Measurements from ENCODE around the gene EOLA2.
"Not testable (repeated sequence)": the region's sequence is repeated elsewhere in the genome, so short reads cannot be mapped to it uniquely, and the experiment has no call there.

DNA sequence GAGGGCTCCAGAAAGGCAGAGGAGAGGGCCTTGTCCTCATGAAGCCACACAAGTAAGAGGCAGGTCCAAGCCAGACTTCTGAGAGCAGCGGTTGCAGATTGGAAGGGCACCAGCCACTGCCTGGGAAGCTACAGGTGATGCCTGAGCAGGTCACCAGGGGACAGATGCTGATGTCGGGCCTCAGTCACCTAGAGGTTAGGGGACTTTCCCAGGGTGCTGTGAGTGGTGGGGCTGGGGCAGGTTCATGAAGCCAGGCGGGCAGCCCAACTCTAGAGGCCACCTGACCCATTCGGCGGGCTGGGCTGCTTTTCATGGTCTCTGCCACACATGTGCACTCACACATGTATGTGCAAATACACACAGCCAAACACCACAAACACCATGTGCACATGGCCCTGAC lies 5.3 kb downstream of the EOLA2 start:
- TF ChIP-seq, protein P1, sequence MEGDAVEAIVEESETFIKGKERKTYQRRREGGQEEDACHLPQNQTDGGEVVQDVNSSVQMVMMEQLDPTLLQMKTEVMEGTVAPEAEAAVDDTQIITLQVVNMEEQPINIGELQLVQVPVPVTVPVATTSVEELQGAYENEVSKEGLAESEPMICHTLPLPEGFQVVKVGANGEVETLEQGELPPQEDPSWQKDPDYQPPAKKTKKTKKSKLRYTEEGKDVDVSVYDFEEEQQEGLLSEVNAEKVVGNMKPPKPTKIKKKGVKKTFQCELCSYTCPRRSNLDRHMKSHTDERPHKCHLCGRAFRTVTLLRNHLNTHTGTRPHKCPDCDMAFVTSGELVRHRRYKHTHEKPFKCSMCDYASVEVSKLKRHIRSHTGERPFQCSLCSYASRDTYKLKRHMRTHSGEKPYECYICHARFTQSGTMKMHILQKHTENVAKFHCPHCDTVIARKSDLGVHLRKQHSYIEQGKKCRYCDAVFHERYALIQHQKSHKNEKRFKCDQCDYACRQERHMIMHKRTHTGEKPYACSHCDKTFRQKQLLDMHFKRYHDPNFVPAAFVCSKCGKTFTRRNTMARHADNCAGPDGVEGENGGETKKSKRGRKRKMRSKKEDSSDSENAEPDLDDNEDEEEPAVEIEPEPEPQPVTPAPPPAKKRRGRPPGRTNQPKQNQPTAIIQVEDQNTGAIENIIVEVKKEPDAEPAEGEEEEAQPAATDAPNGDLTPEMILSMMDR (IDR thresholded peaks at IDR 0.05; ENCODE audit: insufficient read depth, low read length) = not testable (repeated sequence)
- TF ChIP-seq POLR2AphosphoS5 (IDR thresholded peaks at IDR 0.05; ENCODE audit: low read depth) = not testable (repeated sequence)
- TF ChIP-seq, protein P2, sequence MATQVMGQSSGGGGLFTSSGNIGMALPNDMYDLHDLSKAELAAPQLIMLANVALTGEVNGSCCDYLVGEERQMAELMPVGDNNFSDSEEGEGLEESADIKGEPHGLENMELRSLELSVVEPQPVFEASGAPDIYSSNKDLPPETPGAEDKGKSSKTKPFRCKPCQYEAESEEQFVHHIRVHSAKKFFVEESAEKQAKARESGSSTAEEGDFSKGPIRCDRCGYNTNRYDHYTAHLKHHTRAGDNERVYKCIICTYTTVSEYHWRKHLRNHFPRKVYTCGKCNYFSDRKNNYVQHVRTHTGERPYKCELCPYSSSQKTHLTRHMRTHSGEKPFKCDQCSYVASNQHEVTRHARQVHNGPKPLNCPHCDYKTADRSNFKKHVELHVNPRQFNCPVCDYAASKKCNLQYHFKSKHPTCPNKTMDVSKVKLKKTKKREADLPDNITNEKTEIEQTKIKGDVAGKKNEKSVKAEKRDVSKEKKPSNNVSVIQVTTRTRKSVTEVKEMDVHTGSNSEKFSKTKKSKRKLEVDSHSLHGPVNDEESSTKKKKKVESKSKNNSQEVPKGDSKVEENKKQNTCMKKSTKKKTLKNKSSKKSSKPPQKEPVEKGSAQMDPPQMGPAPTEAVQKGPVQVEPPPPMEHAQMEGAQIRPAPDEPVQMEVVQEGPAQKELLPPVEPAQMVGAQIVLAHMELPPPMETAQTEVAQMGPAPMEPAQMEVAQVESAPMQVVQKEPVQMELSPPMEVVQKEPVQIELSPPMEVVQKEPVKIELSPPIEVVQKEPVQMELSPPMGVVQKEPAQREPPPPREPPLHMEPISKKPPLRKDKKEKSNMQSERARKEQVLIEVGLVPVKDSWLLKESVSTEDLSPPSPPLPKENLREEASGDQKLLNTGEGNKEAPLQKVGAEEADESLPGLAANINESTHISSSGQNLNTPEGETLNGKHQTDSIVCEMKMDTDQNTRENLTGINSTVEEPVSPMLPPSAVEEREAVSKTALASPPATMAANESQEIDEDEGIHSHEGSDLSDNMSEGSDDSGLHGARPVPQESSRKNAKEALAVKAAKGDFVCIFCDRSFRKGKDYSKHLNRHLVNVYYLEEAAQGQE (IDR thresholded peaks at IDR 0.05; ENCODE audit: insufficient replicate concordance, low read depth) = not testable (repeated sequence)

Data from HL-60 (cell line).